Measurements from ENCODE around the gene IGFBP6. TPM values are rescaled to one million over a fixed set of nuclear protein-coding genes. Genes with fewer than 3 reads are reported as not detected.

IGFBP6 gene
- polyA plus RNA-seq, 2 of the 4 experiments (the other 2 are of a cell fraction), result 49.1 to 128 TPM

GRCh38 chr12:53048033-53048779 lies 49.3 kb upstream of the IGFBP6 start (continued):
- no peak for TF ChIP-seq REST (IDR thresholded peaks at IDR 0.05)
- TF ChIP-seq RARB (CRISPR knock-in tag; IDR thresholded peaks at IDR 0.05), result no peak
- TF ChIP-seq MAZ (IDR thresholded peaks at IDR 0.05; ENCODE audit: borderline replicate concordance, low read depth, low read length), result no peak
- no peak for TF ChIP-seq HOXA7 (CRISPR knock-in tag; IDR thresholded peaks at IDR 0.05)
- TF ChIP-seq ZFP36 (IDR thresholded peaks at IDR 0.05; ENCODE audit: borderline replicate concordance, partially characterized antibody), result no peak

GRCh38 chr12:53048780-53049401 lies 48.6 kb upstream of the IGFBP6 start:
- WGBS (ENCODE audit: missing lambda C conversion rate), result 15% methylated on average over 6 of the region's 6 CpGs
- Histone ChIP-seq H3K4me2 (peak overlapping the region; percentile 93), H3K9me3 (no peaks in the 10 kb centered on the region), H3K27ac (peak overlapping the region; percentile 99), H3K4me3 (peak overlapping the region; percentile 57), H3K4me1 (peaks cover 88% of the 10 kb centered on the region)
- ChIA-PET CTCF (interaction anchor here (1.0 to 45.5 kb wide), 13 partner anchors 11 to 169 kb away, joined by 3 to 1424 read pairs (median 6); partner anchors contain the start of genes IGFBP6, SOAT2 and SPRYD3), POLR2A (interaction anchor here (1.1 to 3.2 kb wide), 3 partner anchors 13 to 43 kb away, joined by 4 to 27 read pairs (median 11); partner anchors contain the start of genes EIF4B and SPRYD3)
- TF ChIP-seq REST (IDR thresholded peaks at IDR 0.05), result peak; percentile 63
- TF ChIP-seq RNF2 (IDR thresholded peaks at IDR 0.05; ENCODE audit: borderline replicate concordance, low read depth), result no peak
- no peak for TF ChIP-seq ELK1 (IDR thresholded peaks at IDR 0.05; ENCODE audit: low read depth, low read length)
- no peak for TF ChIP-seq EP300 (IDR thresholded peaks at IDR 0.05)
- 0 out of 2 replicates have a peak, but pooled peaks have one; percentile 11 for TF ChIP-seq MAX (IDR thresholded peaks at IDR 0.05)
- no peak for TF ChIP-seq HDAC2 (IDR thresholded peaks at IDR 0.05)
- no peak for TF ChIP-seq POLR2AphosphoS2 (conservative IDR thresholded peaks at IDR 0.05; ENCODE audit: low read length)
- TF ChIP-seq USF2 (IDR thresholded peaks at IDR 0.05), result no peak
- no peak for TF ChIP-seq TP53 (CRISPR knock-in tag; IDR thresholded peaks at IDR 0.05)
- no peak; the same call in 1 of the 2 replicates for TF ChIP-seq HOXA7 (CRISPR knock-in tag; IDR thresholded peaks at IDR 0.05)
- FAIRE-seq, result no peak
- ATAC-seq, result no peak; a peak in 1 of 6 replicates
- peak in 1 of 2 experiments; percentile 49 for DNase-seq (ENCODE audit: low read depth in 1 of 2, low spot score in 1 of 2)

Data from A549 (cell line).